Skeletal muscle cell (primary cell): ENCODE results near the gene ISLR.

Experiments used
- DNase-seq: peaks from one replicate; pipeline ENCODE4 v3.0.0-alpha.2; 2010; ENCODE audit warnings: low read depth
- H3K4me3 ChIP-seq: 2 replicates; pipeline ENCODE4 v1.5.1; 2011; ENCODE audit warnings: low read depth, mild to moderate bottlenecking, control low read depth, low read length, moderate library complexity

The ISLR gene

GRCh38 chr15:74207652-74208440 is 34.3 kb downstream of the ISLR start:
- no peak for DNase-seq
- H3K4me3 ChIP-seq = no peak overlapping the region

DNA sequence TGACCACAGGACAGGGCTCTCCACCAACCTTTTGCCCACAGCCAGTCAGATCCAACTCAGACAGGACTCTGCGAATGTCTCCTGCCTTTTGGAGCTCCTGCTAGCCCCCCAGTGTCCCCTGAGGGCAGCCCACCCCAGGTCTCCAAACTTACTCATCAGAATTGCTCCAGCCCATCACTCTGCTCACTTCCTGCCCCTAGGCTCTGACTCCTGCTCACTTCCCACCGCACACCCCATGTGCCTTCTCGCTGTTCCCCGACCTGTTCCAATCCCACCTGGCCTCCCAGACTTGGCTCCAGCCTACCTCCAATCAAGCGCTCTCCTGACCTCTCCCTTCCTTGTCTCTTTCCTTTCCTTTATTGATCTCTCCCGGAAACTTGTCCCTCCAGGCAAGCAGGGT is 35.0 kb downstream of the ISLR start:
- no peak for DNase-seq
- H3K4me3 ChIP-seq = no peak overlapping the region

GRCh38 chr15:74208901-74209559 is 35.5 kb downstream of the ISLR start:
- no peak overlapping the region for H3K4me3 ChIP-seq
- DNase-seq = no peak

DNA sequence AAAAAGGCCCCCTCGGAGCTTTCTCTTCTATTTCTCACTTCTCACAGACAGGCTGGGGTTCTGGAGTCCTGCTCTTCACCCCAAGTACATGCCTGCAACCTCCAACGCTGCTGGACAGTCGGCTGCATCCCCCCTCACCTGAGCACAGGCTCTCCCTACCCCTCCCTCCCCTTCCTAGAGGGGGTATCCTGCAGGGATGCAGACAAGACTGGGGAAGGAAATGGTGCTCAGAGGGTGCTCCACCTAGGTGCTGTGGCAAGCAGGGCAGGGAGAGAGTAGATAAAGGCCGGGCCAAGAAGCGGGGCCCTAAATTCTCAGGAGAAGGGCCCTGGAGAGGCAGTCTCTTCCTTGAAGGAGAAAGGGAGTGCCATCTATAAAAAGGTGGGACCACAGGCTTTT is 36.0 kb downstream of the ISLR start:
- no peak overlapping the region for H3K4me3 ChIP-seq
- DNase-seq = no peak

DNA sequence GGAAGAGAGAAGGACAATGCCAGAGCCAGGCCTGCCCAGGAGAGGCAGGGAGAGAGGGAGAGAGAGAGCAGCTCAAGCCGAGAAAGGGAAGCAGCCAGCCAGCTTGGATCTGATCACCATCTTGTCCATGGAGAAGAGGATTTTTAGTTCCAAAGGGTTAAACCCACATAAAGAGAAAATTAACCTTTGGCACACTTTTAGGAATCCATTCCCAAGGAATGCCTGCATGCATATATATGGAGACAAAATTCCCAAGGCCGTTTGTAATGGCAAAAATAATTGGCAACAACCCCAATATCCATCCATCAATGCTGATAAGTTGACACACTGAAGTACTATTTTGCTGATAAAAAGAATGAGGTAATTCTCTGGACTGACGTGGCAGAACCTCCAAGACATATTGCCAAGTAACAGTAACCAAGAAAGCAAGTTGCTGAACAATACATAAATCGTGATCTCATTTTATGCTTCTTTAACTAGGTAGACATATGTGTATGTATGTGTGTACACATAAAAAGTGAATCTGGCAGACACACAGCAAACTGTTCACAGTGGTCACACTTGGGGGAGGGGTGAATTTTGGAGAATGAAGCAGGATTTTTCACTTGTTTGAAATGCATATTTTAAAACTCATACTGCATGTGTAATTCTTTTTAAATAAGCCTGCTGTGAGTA is 36.6 kb downstream of the ISLR start:
- no peak overlapping the region for H3K4me3 ChIP-seq
- no peak for DNase-seq

- DNase-seq = no peak
- no peak overlapping the region for H3K4me3 ChIP-seq
Measured at GRCh38 chr15:74210729-74211128, 37.2 kb downstream of the ISLR start.

DNA sequence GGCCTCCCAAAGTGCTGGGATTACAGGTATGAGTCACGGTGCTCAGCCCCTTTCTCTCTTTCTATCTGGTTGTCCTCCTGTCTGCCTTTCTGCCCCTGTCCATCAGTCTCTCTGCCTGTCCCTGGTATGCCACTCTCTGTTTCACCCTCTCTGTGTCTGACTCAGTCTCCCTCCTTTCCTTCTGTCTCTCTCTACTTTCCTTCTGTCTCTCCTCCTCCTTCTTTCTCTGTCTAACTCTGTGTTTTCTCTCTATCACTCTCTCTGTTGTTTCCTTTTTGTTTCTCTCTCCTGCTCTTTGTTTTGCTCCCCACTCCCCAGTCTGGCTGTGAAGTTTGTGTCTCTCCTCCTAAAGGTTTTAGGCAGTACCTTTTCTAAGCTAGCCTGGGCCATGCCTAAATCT is 38.1 kb downstream of the ISLR start:
- no peak overlapping the region for H3K4me3 ChIP-seq
- no peak for DNase-seq

- H3K4me3 ChIP-seq = no peak overlapping the region
- DNase-seq = no peak
Measured at GRCh38 chr15:74212494-74212893, 39.0 kb downstream of the ISLR start.

DNA sequence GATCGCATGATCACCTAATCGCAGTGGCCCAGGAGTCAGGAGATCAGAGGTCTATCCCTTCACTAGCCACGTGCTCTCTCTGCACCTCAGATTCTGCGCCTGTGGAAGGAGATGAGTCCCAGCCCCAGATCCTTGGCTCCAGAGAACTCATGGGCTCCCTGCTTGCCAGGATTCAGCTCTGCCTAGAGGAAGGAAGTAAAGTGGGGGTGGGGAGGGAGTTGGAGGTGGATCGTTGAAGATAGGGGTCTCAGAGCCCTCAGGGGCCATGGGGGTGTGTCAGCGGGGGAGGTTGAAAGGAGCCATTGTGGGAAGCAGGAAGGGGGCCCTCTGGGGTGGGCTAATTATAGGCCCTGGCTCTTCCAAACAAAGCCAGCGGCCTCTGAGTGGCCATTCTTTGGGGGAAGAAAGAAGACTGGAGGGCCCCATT is 40.4 kb downstream of the ISLR start:
- no peak overlapping the region for H3K4me3 ChIP-seq
- no peak for DNase-seq

GRCh38 chr15:74214324-74215021 is 41.0 kb downstream of the ISLR start:
- no peak overlapping the region for H3K4me3 ChIP-seq
- DNase-seq = no peak

DNA sequence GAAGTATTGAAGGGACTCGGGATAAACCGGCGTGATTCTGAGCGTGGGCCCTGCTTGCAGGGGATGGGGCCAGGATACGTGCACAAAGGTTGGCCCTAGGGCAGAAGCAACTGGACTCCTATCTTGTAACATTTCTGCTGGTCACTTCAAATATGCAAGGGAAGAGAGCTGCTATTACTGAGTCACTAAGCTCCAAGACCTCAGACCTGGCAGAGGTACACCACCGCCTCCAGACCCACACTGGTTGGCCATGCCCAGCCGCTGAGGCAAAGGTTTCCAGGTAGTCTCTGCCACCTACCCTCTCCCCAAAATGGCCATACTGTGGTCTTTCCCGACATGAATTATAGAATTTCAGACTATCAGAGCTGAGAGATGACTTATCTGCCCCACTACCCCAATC is 42.4 kb downstream of the ISLR start:
- H3K4me3 ChIP-seq = no peak overlapping the region
- DNase-seq = no peak

- DNase-seq = no peak
Measured at GRCh38 chr15:74216949-74217348, 43.4 kb downstream of the ISLR start.

DNA sequence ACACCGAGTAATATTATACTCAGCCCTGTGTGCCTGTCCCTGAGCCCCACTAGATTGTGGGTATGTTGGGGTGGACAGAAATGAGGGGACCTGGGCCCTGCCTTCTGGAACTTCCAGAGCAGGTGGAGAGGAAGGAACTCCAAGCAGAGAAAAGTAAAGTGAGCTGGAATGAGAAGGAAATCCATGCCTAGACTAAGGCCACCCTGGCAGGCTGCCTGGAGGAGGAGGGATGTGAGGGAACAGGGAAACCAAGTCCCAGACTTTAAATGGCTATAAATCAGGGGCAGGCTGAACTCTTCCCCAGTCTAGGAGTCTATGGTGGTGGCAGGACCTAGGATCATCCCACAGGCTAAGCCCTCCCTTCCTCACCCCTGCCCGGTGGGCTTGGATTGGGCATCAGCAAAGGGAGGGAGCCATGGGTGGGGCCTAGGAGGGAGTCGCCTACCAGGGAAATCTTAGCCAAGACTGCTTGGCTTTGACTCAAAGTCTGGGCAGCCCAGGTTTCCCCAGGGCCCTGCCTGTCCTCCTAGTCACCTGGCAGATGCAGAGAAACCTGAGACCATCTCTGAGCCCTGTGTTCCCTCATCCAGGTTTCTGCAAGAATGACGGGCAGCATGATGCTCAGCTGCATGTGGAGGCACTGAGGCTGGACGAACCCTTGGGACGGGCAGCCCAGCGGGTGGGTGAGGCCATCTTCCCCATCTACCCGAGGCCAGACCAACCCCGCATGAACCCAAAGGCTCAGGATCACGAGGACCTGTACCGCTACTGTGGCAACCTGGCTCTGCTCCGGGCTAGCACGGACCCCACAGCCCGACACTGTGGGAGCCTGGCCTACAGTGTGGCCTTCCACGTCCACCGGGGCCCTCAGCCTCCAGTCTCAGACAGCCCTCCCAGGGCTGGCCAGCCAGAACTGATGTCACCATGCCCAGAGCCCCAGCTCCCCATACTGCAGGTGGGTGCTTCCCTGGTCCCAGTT is 44.7 kb downstream of the ISLR start:
- no peak for DNase-seq
- no peak overlapping the region for H3K4me3 ChIP-seq

More at GRCh38 chr15:74216949-74217348, 43.4 kb downstream of the ISLR start:
- no peak overlapping the region for H3K4me3 ChIP-seq

DNA sequence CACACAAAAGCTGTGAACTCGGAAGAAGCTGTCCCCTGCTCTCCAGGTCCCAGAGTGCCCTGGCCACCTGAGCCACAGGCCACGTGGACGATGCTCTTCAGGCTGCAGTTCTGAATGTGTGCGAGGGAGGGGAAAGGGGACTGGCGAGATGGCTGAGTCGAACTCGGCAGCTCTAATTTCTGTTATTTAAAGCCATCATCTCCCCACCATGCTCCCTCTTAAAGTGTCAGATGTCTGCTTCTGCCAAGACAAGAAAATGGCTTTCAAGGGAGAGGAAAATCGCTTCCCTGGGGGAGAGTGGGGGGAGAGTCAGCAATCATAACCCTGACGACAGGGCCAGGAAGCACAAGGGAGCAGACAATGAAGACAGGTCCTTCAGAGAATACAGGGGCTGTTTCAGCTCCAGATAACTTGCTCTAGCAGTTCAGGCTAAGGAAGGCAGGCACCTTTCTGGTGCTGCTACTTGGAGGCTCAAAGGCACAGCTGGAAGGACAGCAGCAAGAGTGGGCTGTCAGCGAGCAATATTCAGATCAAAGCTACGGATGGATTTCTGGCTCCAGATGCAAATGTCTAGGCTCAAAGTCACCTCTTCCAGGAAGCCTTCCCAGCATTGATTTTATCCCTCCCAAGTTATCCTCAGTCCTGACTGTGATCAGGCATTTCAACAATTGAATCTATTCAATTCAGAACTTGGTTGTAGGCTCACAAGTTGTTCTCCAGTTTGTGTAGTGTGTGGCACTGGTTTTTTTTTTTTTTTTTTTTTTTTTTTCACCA is 47.2 kb downstream of the ISLR start:
- DNase-seq = no peak
- no peak overlapping the region for H3K4me3 ChIP-seq

GRCh38 chr15:74221399-74222239 is 48.1 kb downstream of the ISLR start:
- no peak overlapping the region for H3K4me3 ChIP-seq
- no peak for DNase-seq

- no peak for DNase-seq
- no peak overlapping the region for H3K4me3 ChIP-seq
Measured at GRCh38 chr15:74222240-74223119, 49.0 kb downstream of the ISLR start.
